Fibroblast of peridontal ligament (primary cell): ENCODE results near the gene ECHDC1.

Experiments
- DNase-seq: peaks from one replicate; pipeline ENCODE4 v3.0.0-alpha.2; 2010; ENCODE audit errors: extremely low read depth

Gene ECHDC1

GRCh38 chr6:127289934-127290333 lies 53.5 kb downstream of the ECHDC1 start:
- DNase-seq, result no peak

GRCh38 chr6:127288705-127289104 lies 54.7 kb downstream of the ECHDC1 start:
- peak; percentile 51 for DNase-seq

GRCh38 chr6:127282184-127282583 lies 61.2 kb downstream of the ECHDC1 start:
- no peak for DNase-seq

GRCh38 chr6:127279815-127280214 lies 63.6 kb downstream of the ECHDC1 start:
- DNase-seq, result no peak

- DNase-seq, result no peak
Measured at GRCh38 chr6:127277878-127278843, 65.2 kb downstream of the ECHDC1 start.

GRCh38 chr6:127276331-127276730 lies 67.1 kb downstream of the ECHDC1 start:
- DNase-seq, result no peak

GRCh38 chr6:127273499-127273898 lies 69.9 kb downstream of the ECHDC1 start:
- DNase-seq, result no peak

- DNase-seq, result no peak
Measured at GRCh38 chr6:127272576-127272975, 70.8 kb downstream of the ECHDC1 start.

- peak; percentile 23 for DNase-seq
Measured at GRCh38 chr6:127267646-127268625, 75.5 kb downstream of the ECHDC1 start.

- DNase-seq, result peak; percentile 47
Measured at GRCh38 chr6:127266892-127267645, 76.3 kb downstream of the ECHDC1 start.

- peak; percentile 91 for DNase-seq
Measured at GRCh38 chr6:127266178-127266891, 77.1 kb downstream of the ECHDC1 start, which contains the start of gene RNF146. RNF146 (plus strand) TSS chr6:127266864; CDS start chr6:127280339, 13,475 bp downstream.

GRCh38 chr6:127263481-127263880 lies 79.9 kb downstream of the ECHDC1 start:
- DNase-seq, result no peak

- DNase-seq, result no peak
Measured at GRCh38 chr6:127262896-127263295, 80.5 kb downstream of the ECHDC1 start.

- DNase-seq, result no peak
Measured at GRCh38 chr6:127255286-127255685, 88.1 kb downstream of the ECHDC1 start.

- DNase-seq, result no peak
Measured at GRCh38 chr6:127249621-127250020, 93.8 kb downstream of the ECHDC1 start.

- DNase-seq, result peak; percentile 60
Measured at GRCh38 chr6:127247114-127248096, 96.0 kb downstream of the ECHDC1 start.

GRCh38 chr6:127243501-127243900 lies 99.9 kb downstream of the ECHDC1 start:
- no peak for DNase-seq
